ENCODE results near the gene SSH2. TPM values are rescaled to one million over a fixed set of nuclear protein-coding genes. Genes with fewer than 3 reads are reported as not detected.

The SSH2 gene
- total RNA-seq, 1 experiment from 2014 or later: 14.6 TPM

DNA sequence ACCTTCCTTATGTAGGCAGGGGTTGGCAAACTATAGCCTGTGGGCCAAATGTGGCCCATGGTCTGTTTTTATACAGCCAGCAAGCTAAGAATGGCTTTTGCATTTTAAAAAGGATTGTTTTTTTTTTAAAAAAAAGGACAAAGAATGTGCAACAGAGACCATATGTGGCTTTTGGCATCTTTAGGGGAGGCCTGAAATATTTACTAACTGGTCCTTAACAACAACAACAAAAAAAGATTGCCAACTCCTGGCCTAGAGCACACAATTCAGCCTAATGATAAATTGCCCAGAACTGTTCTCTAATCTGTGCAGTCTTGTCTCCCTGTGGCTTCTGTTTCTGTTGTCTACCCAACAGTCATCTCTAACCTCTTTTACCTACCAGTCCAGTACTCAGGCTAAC is 67.1 kb downstream of the SSH2 start:
- H4K5ac ChIP-seq (ENCODE audit: insufficient read length, low read depth, low read length): no peak overlapping the region
- no peaks in the 10 kb centered on the region for H3K4me1 ChIP-seq (ENCODE audit: insufficient read depth, low read length)
- H3K27ac Mint-ChIP-seq: no peak overlapping the region
- no peak overlapping the region for H2BK15ac ChIP-seq (ENCODE audit: low read depth, low read length)
- peaks cover 22 to 33% of the 10 kb centered on the region in 2 experiments for H3K4me1 Mint-ChIP-seq
- no peak overlapping the region for H3K14ac ChIP-seq (ENCODE audit: insufficient read depth, low read length)
- H2BK120ac ChIP-seq (ENCODE audit: low read depth, low read length, poor library complexity, severe bottlenecking): no peak overlapping the region
- no peaks in the 10 kb centered on the region for H3K79me2 ChIP-seq (ENCODE audit: insufficient read depth, low read length)
- H4K8ac ChIP-seq (replicated peaks; ENCODE audit: insufficient read length, low read depth, low read length): no peak overlapping the region
- no peak overlapping the region for H3K4me2 ChIP-seq (ENCODE audit: insufficient read depth, insufficient read length, low read length)
- no peaks in the 10 kb centered on the region for H4K20me1 ChIP-seq (ENCODE audit: control insufficient read depth, insufficient read depth, insufficient read length)
- H3K23ac ChIP-seq (ENCODE audit: insufficient read length, low read depth, low read length): no peak overlapping the region
- no peak overlapping the region for H3K4ac ChIP-seq (ENCODE audit: low read depth, low read length)
- H3T11ph ChIP-seq (ENCODE audit: low read length): no peak overlapping the region
- no peak overlapping the region for H3K9ac ChIP-seq (ENCODE audit: extremely low read depth, insufficient read length, low read length)
- H3K27ac ChIP-seq (ENCODE audit: insufficient read length, low read depth, low read length): no peak overlapping the region
- H2AFZ ChIP-seq (ENCODE audit: low read length): no peak overlapping the region
- no peaks in the 10 kb centered on the region for H3K27me3 ChIP-seq (ENCODE audit: insufficient read depth, low read length)
- H3K4me3 Mint-ChIP-seq: no peak overlapping the region
- 0 out of 7 replicates have a peak, but pooled peaks cover 0 to under 1% (median 0%) of the 10 kb centered on the region in 3 experiments for H3K36me3 Mint-ChIP-seq (ENCODE audit: insufficient read depth in 1 of 3, low read depth in 3 of 3)
- H3K79me1 ChIP-seq (ENCODE audit: insufficient read depth, low read depth, low read length, poor library complexity, severe bottlenecking): no peaks in the 10 kb centered on the region
- no peaks in the 10 kb centered on the region for H3K9me3 ChIP-seq (ENCODE audit: control insufficient read depth, low read depth, low read length)
- no peak overlapping the region for H3K56ac ChIP-seq (ENCODE audit: insufficient read length, low read depth, low read length)
- no peak overlapping the region for H2BK12ac ChIP-seq (ENCODE audit: insufficient read length, low read depth, low read length)
- no peaks in the 10 kb centered on the region for H3K23me2 ChIP-seq (ENCODE audit: insufficient read length, low read depth, low read length, poor library complexity, severe bottlenecking)
- no peak for DNase-seq
- no peak overlapping the region for H2BK5ac ChIP-seq (ENCODE audit: insufficient read length, low read length)
- H3K18ac ChIP-seq (ENCODE audit: insufficient read length, low read depth, low read length): no peak overlapping the region
- peaks cover 0 to 5% of the 10 kb centered on the region in 2 experiments; a peak in 3 of 5 replicates for H3K9me3 Mint-ChIP-seq
- no peak for TF ChIP-seq CTCF (conservative IDR thresholded peaks at IDR 0.05)
- H3K27me3 Mint-ChIP-seq (ENCODE audit: low read depth): no peaks in the 10 kb centered on the region
- no peak overlapping the region for H4K91ac ChIP-seq (ENCODE audit: insufficient read length, low read depth, low read length)
- no peak overlapping the region for H2BK20ac ChIP-seq (ENCODE audit: low read depth, low read length, poor library complexity, severe bottlenecking)
- no peak overlapping the region for H2AK5ac ChIP-seq (ENCODE audit: insufficient read length, low read length)

Measured in H9 (cell line).